ENCODE data around the gene TRPM8. TPM values are rescaled to one million over a fixed set of nuclear protein-coding genes. Genes with fewer than 3 reads are reported as not detected.

Gene TRPM8
- total RNA-seq, 4 donors from 2014 or later: not detected

- no peaks in the 10 kb centered on the region for H3K36me3 ChIP-seq
- peaks cover 6% of the 10 kb centered on the region for H3K27me3 ChIP-seq
- no peak for TF ChIP-seq POLR2A (IDR thresholded peaks at IDR 0.05)
- no peak overlapping the region for H3K4me3 ChIP-seq (replicated peaks in 1 of 3)
- H3K9me3 ChIP-seq: no peaks in the 10 kb centered on the region
- 83 to 86% methylated on average over 1 of the region's 1 CpG for WGBS, 2 donors
- DNase-seq: no peak
- no peak overlapping the region for H3K27ac ChIP-seq
- intact Hi-C loops (cut with DNase I): no loop called here
- H3K4me1 ChIP-seq: no peaks in the 10 kb centered on the region
These were observed 18.3 kb downstream of the TRPM8 start for GRCh38 chr2:233935426-233935825.

- H3K4me1 ChIP-seq: no peaks in the 10 kb centered on the region
- intact Hi-C loops (cut with DNase I): no loop called here
- 86 to 88% methylated on average over 7 of the region's 7 CpGs for WGBS, 2 donors
- H3K27ac ChIP-seq: no peak overlapping the region
- H3K9me3 ChIP-seq: no peaks in the 10 kb centered on the region
- H3K27me3 ChIP-seq: peaks cover 6% of the 10 kb centered on the region
- no peak for DNase-seq
- TF ChIP-seq CTCF (IDR thresholded peaks at IDR 0.05) (no peak), POLR2A (IDR thresholded peaks at IDR 0.05) (no peak)
- H3K36me3 ChIP-seq: no peaks in the 10 kb centered on the region
- no peak overlapping the region for H3K4me3 ChIP-seq (replicated peaks in 1 of 3)
These were observed 18.9 kb downstream of the TRPM8 start for GRCh38 chr2:233936089-233936488.

GRCh38 chr2:233938676-233939370 is 21.6 kb downstream of the TRPM8 start:
- 11 to 18% methylated on average over 35 to 36 of the region's 36 CpGs for WGBS, 2 donors
- intact Hi-C loops (cut with DNase I): no loop called here
- peaks cover 6% of the 10 kb centered on the region for H3K27me3 ChIP-seq
- no peak overlapping the region for H3K27ac ChIP-seq
- no peaks in the 10 kb centered on the region for H3K36me3 ChIP-seq
- H3K9me3 ChIP-seq: no peaks in the 10 kb centered on the region
- TF ChIP-seq POLR2A (IDR thresholded peaks at IDR 0.05): no peak
- no peak for TF ChIP-seq CTCF (IDR thresholded peaks at IDR 0.05)
- H3K4me1 ChIP-seq: no peaks in the 10 kb centered on the region
- no peak overlapping the region for H3K4me3 ChIP-seq (replicated peaks in 1 of 3)
- peak; percentile 4 for DNase-seq

GRCh38 chr2:233940376-233941276 is 23.5 kb downstream of the TRPM8 start:
- Histone ChIP-seq H3K9me3 (no peaks in the 10 kb centered on the region), H3K27ac (no peak overlapping the region), H3K4me3 (replicated peaks in 1 of 3) (no peak overlapping the region), H3K4me1 (no peaks in the 10 kb centered on the region), H3K27me3 (peaks cover 6% of the 10 kb centered on the region), H3K36me3 (no peaks in the 10 kb centered on the region)
- no peak for DNase-seq
- intact Hi-C loops (cut with DNase I): no loop called here
- TF ChIP-seq POLR2A (IDR thresholded peaks at IDR 0.05): no peak
- TF ChIP-seq CTCF (IDR thresholded peaks at IDR 0.05): no peak
- WGBS, 2 donors: 80 to 85% methylated on average over 12 of the region's 12 CpGs

GRCh38 chr2:233942731-233943130 is 25.6 kb downstream of the TRPM8 start:
- intact Hi-C loops (cut with DNase I): no loop called here
- 90 to 94% methylated on average over 4 of the region's 4 CpGs for WGBS, 2 donors
- Histone ChIP-seq H3K4me3 (replicated peaks in 1 of 3) (no peak overlapping the region), H3K9me3 (no peaks in the 10 kb centered on the region), H3K4me1 (no peaks in the 10 kb centered on the region), H3K36me3 (no peaks in the 10 kb centered on the region), H3K27me3 (peaks cover 6% of the 10 kb centered on the region), H3K27ac (no peak overlapping the region)
- TF ChIP-seq CTCF (IDR thresholded peaks at IDR 0.05) (no peak), POLR2A (IDR thresholded peaks at IDR 0.05) (no peak)
- no peak for DNase-seq
